GM12878 (cell line): Measurements from ENCODE around the gene FBXL7. TPM values are rescaled to one million over a fixed set of nuclear protein-coding genes. Genes with fewer than 3 reads are reported as not detected.

ENCODE experiments used
- ATAC-seq: fragments of 200-7000 bp; cut with Tn5 transposase; 3 replicates; pipeline ENCODE4 v1.9.1; 2020; ENCODE audit warnings: mild to moderate bottlenecking, moderate library complexity
- BruUV-seq: library from RNA; stranded (reverse); fragments of 400-500 nt; replicated peaks from 2 replicates; lab custom pipeline; 2021; lab: Mats Ljungman, UMichigan
- CTCF ChIA-PET: fragments of 300-600 bp; sonication (Branson Sonifier 250); formaldehyde crosslinking; extraction: SDS; loops from one replicate; lab custom pipeline; 2021; ENCODE audit warnings: inconsistent platforms; lab: Yijun Ruan, JAX
- POLR2A ChIA-PET: fragments of 350-600 bp; formaldehyde crosslinking; extraction: SDS; loops from one replicate; lab custom pipeline; 2021; ENCODE audit warnings: inconsistent platforms; lab: Charles Lee
- RAD21 ChIA-PET: fragments of 300-600 bp; sonication (Branson Sonifier 250); formaldehyde crosslinking; loops from one replicate; lab custom pipeline; 2023; ENCODE audit warnings: antibody characterized with exemption; ENCODE audit not compliant: unreplicated experiment; lab: Charles Lee
- SMC1A ChIA-PET: fragments of 300-600 bp; sonication (Branson Sonifier 250); formaldehyde crosslinking; loops from one replicate; lab custom pipeline; 2023; ENCODE audit not compliant: unreplicated experiment, uncharacterized antibody; lab: Charles Lee
- DNase-seq: peaks from one replicate; pipeline ENCODE4 v3.0.0-alpha.2; 2011; ENCODE audit warnings: low read depth, low spot score
- FAIRE-seq: peaks from 3 replicates; lab custom pipeline; 2011; peaks lifted over from hg19 to GRCh38; lab: Jason Lieb, UNC
- H2AFZ ChIP-seq: 2 replicates; pipeline ENCODE4 v1.6.0; 2011; ENCODE audit warnings: low read depth, low read length, control low read depth; ENCODE audit not compliant: control insufficient read depth
- H3K27ac ChIP-seq: 2 replicates; pipeline ENCODE4 v1.5.1; 2011; ENCODE audit warnings: control low read depth; ENCODE audit not compliant: control insufficient read depth, insufficient read depth
- H3K27me3 ChIP-seq, 2 experiments: replicated peaks in 1 of 2; 2 replicates each; pipeline versions ENCODE4 v1.6.0 to v1.6.1; 2011; ENCODE audit warnings: low read length in 1 of 2; ENCODE audit not compliant: control insufficient read depth in 2 of 2, insufficient read depth in 2 of 2
- H3K36me3 ChIP-seq, 2 experiments: 2 replicates each; pipeline ENCODE4 v1.5.1; 2011; ENCODE audit warnings: low read length in 1 of 2; ENCODE audit not compliant: control insufficient read depth in 2 of 2, insufficient read depth in 2 of 2
- H3K4me1 ChIP-seq: 2 replicates; pipeline ENCODE4 v1.6.1; 2011; ENCODE audit warnings: mild to moderate bottlenecking, low read length, moderate library complexity, mixed read lengths; ENCODE audit not compliant: control insufficient read depth, insufficient read depth
- H3K4me2 ChIP-seq: 2 replicates; pipeline ENCODE4 v1.6.0; 2011; ENCODE audit warnings: control low read depth; ENCODE audit not compliant: control insufficient read depth, insufficient read depth
- H3K4me3 ChIP-seq: fragments of 200-600 bp; sonication (generic); 2 replicates; pipeline ENCODE4 v1.5.1; 2016
- H3K79me2 ChIP-seq: 2 replicates; pipeline ENCODE4 v1.6.0; 2011; ENCODE audit warnings: low read length; ENCODE audit not compliant: control insufficient read depth, insufficient read depth
- H3K9ac ChIP-seq: 2 replicates; pipeline ENCODE4 v1.8.0; 2011; ENCODE audit warnings: low read length, control low read depth, mixed read lengths; ENCODE audit not compliant: control insufficient read depth, insufficient read depth
- H3K9me3 ChIP-seq: replicated peaks from 3 replicates; pipeline ENCODE4 v1.5.1; 2011; ENCODE audit warnings: mild to moderate bottlenecking, low read length; ENCODE audit not compliant: control insufficient read depth, insufficient read depth
- H4K20me1 ChIP-seq: 2 replicates; pipeline ENCODE4 v1.6.0; 2011; ENCODE audit not compliant: control insufficient read depth, insufficient read depth
- CBX5 ChIP-seq: sonication (generic); IDR thresholded peaks from 2 replicates; pipeline ENCODE4 v1.6.1; 2016; ENCODE audit warnings: low read depth, moderate library complexity, mild to moderate bottlenecking, inconsistent platforms
- CHD1 ChIP-seq: IDR thresholded peaks from 2 replicates; pipeline ENCODE4 v1.6.1; 2012; ENCODE audit warnings: low read depth, low read length, improper control_type of control experiment
- CHD4 ChIP-seq: fragments of 200-600 bp; sonication (generic); IDR thresholded peaks from 2 replicates; pipeline ENCODE4 v1.6.1; 2016; ENCODE audit warnings: mild to moderate bottlenecking
- ETV6 ChIP-seq, 2 experiments: fragments of 450-650 bp in 1 of 2; IDR thresholded peaks in 1 of 2; conservative IDR thresholded peaks in 1 of 2; 2 replicates each; pipeline ENCODE4 v1.6.1; 2014; ENCODE audit warnings: antibody characterized with exemption in 1 of 2, borderline replicate concordance in 1 of 2, low read depth in 1 of 2, mild to moderate bottlenecking in 1 of 2, moderate library complexity in 1 of 2
- KAT2A ChIP-seq: conservative IDR thresholded peaks from 2 replicates; pipeline ENCODE4 v1.6.1; 2011; ENCODE audit warnings: low read depth, low read length; ENCODE audit not compliant: control insufficient read depth
- STAT3 ChIP-seq: IDR thresholded peaks from 2 replicates; pipeline ENCODE4 v1.6.1; 2011; ENCODE audit warnings: low read depth, low read length, improper control_type of control experiment
- WGBS: methylation state at CpG from one replicate; pipeline ENCODE4 v1.1.6; 2016; ENCODE audit warnings: low lambda C conversion rate; ENCODE audit not compliant: insufficient replicate concordance, insufficient coverage; ENCODE audit errors: missing lambda C conversion rate; 5-methylcytosine and 5-hydroxymethylcytosine counted together
- in situ Hi-C: fragments of 300-500 bp; cut with MboI; formaldehyde crosslinking; loops from 9 replicates; pipeline ENCODE4 v1.14.3; 2018; ENCODE audit warnings: mixed read lengths
- intact Hi-C: fragments of 100-400 bp; cut with micrococcal nuclease; formaldehyde crosslinking; loops from one replicate; pipeline ENCODE4 v1.14.2; 2022; ENCODE audit not compliant: unreplicated experiment
- polyA plus RNA-seq, 11 experiments: library from polyadenylated mRNA; depleted of rRNA in 4 of 11; unstranded in 6 of 11; stranded (reverse) in 5 of 11; fragments of >200 nt; fragmentation: Nextera tagmentation in 4 of 11; fragmentation: Illumina TruSeq in 1 of 11; extraction: Ambion mirVana in 4 of 11; extraction: Trizol in 1 of 11; gene quantifications; 1 replicate in 1 of 11; 2 replicates in 10 of 11; pipeline versions ENCODE4 v1.2.1 to v1.2.3, GENCODE V29; 2011 to 2016; ENCODE audit warnings: inconsistent platforms in 2 of 11, missing spikeins in 2 of 11, low read depth in 1 of 11
- total RNA-seq, 4 experiments: library from RNA; depleted of rRNA in 3 of 4; stranded (reverse); fragments of >200 nt in 3 of 4; fragmentation: Illumina TruSeq in 1 of 4; extraction: Trizol in 1 of 4; gene quantifications; 2 replicates each; pipeline versions ENCODE4 v1.2.1 to v1.2.3, GENCODE V29; 2013 to 2021
- TF ChIP-seq, protein P1 (sequence below): fragments of 450-650 bp; formaldehyde crosslinking; IDR thresholded peaks from 2 replicates; pipeline ENCODE4 v1.5.0; 2022; ENCODE audit warnings: mild to moderate bottlenecking, missing genetic modification characterization
- TF ChIP-seq, protein P2 (sequence below): IDR thresholded peaks from 2 replicates; pipeline ENCODE4 v1.6.1; 2012; ENCODE audit warnings: low read depth, low read length, improper control_type of control experiment
- TF ChIP-seq, protein P3 (sequence below): fragments of 450-650 bp; IDR thresholded peaks from 2 replicates; pipeline ENCODE4 v1.6.1; 2014; ENCODE audit warnings: mild to moderate bottlenecking

FBXL7 gene
- total and polyA plus RNA-seq, 10 of the 15 experiments (the other 5 are each of a cell fraction or from before 2014, with no cell fraction given), result 0.03 to 0.44 (median 0.16) TPM

DNA sequence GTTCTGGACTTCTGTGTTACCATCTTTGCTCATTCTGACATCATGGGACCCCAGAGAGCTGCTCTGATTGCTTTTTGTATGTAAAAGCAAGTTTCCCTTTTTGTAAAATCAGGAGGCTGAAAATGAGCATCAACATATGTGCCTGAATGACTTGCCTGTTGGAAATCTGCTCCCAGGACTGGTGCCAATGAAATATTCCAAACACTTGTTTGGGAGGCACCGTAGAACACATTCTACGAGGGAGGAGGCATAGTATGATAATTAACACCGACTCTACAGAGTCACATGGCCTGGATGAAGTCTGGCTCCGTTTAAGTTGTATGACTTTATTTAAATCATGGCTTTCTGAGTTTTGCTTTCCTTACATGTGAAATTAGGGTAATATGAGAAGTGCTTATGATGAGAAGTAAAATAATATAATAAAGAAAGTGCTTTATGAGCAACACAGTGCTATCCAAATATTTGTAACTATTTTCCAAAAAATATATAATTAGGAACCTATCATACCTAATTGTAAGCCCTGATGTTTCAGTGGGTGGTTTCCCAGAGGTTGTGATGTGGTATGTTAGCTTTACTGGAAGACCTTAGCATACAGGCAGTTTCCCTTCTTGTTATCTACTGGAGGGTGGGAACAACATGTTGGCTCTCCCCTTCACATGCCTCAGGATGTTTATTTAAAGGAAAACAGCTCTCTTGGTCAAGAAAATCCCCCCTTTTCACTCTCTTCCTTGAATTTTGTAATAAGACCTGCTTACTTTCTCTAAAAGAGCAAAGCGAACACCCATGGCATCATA is 238.1 kb downstream of the FBXL7 start:
- no peaks in the 10 kb centered on the region for H3K27me3 ChIP-seq
- SMC1A ChIA-PET, result no interaction called here
- no peaks in the 10 kb centered on the region for H3K4me1 ChIP-seq
- intact Hi-C loops, result no loop called here
- H3K27ac ChIP-seq, result no peak overlapping the region
- RAD21 ChIA-PET, result no interaction called here
- H3K9ac ChIP-seq, result no peak overlapping the region
- H2AFZ ChIP-seq, result no peak overlapping the region
- H3K4me3 ChIP-seq, result no peak overlapping the region
- no peak for ATAC-seq
- no TSS peak for BruUV-seq
- CTCF ChIA-PET, result interaction anchor here (0.6 kb wide), 1 partner anchor 489 kb away, joined by 4 read pairs; no protein-coding TSS in a partner anchor
- no peaks in the 10 kb centered on the region for H3K79me2 ChIP-seq
- no peaks in the 10 kb centered on the region for H3K36me3 ChIP-seq
- 7% methylated on average over 5 of the region's 5 CpGs for WGBS
- H3K9me3 ChIP-seq, result no peaks in the 10 kb centered on the region
- H4K20me1 ChIP-seq, result no peaks in the 10 kb centered on the region
- in situ Hi-C loops, result no loop called here
- TF ChIP-seq, protein P1, sequence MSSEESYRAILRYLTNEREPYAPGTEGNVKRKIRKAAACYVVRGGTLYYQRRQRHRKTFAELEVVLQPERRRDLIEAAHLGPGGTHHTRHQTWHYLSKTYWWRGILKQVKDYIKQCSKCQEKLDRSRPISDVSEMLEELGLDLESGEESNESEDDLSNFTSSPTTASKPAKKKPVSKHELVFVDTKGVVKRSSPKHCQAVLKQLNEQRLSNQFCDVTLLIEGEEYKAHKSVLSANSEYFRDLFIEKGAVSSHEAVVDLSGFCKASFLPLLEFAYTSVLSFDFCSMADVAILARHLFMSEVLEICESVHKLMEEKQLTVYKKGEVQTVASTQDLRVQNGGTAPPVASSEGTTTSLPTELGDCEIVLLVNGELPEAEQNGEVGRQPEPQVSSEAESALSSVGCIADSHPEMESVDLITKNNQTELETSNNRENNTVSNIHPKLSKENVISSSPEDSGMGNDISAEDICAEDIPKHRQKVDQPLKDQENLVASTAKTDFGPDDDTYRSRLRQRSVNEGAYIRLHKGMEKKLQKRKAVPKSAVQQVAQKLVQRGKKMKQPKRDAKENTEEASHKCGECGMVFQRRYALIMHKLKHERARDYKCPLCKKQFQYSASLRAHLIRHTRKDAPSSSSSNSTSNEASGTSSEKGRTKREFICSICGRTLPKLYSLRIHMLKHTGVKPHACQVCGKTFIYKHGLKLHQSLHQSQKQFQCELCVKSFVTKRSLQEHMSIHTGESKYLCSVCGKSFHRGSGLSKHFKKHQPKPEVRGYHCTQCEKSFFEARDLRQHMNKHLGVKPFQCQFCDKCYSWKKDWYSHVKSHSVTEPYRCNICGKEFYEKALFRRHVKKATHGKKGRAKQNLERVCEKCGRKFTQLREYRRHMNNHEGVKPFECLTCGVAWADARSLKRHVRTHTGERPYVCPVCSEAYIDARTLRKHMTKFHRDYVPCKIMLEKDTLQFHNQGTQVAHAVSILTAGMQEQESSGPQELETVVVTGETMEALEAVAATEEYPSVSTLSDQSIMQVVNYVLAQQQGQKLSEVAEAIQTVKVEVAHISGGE, result no peak
- no peak for TF ChIP-seq CHD4
- no peak overlapping the region for H3K4me2 ChIP-seq
- no peak for DNase-seq
- POLR2A ChIA-PET, result no interaction called here
- FAIRE-seq, result no peak

DNA sequence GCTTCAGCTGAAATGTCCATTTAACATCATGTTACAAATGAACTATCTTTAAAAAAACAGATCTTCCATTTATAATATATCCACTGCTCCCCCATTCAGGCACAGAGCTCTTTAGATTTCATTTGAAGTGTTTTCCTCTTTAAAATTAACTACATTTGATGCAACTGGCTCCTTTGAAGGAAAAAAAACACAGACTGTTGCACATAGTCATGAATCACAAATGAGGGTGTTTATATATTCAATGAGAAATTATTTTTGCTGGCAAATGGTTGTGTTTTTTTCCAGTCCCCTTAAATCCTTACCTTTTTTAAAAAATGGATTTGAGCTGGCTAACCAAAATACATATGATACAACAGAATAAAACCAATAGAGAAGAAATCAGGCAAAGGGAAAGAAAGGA is 240.4 kb downstream of the FBXL7 start:
- no peak for FAIRE-seq
- ATAC-seq, result no peak
- ChIA-PET SMC1A (no interaction called here), RAD21 (no interaction called here), POLR2A (no interaction called here), CTCF (no interaction called here)
- no peaks in the 10 kb centered on the region for H4K20me1 ChIP-seq
- BruUV-seq, result no TSS peak
- no peaks in the 10 kb centered on the region for H3K27me3 ChIP-seq
- H3K9me3 ChIP-seq, result no peaks in the 10 kb centered on the region; the same call in 2 of the 3 replicates
- H3K4me2 ChIP-seq, result no peak overlapping the region
- intact Hi-C loops, result no loop called here
- no peaks in the 10 kb centered on the region for H3K4me1 ChIP-seq
- H3K9ac ChIP-seq, result no peak overlapping the region
- no peak overlapping the region for H2AFZ ChIP-seq
- no peaks in the 10 kb centered on the region for H3K79me2 ChIP-seq
- H3K27ac ChIP-seq, result no peak overlapping the region
- no peak for DNase-seq
- H3K4me3 ChIP-seq, result no peak overlapping the region
- in situ Hi-C loops, result no loop called here
- no peaks in the 10 kb centered on the region for H3K36me3 ChIP-seq
- TF ChIP-seq, protein P2, sequence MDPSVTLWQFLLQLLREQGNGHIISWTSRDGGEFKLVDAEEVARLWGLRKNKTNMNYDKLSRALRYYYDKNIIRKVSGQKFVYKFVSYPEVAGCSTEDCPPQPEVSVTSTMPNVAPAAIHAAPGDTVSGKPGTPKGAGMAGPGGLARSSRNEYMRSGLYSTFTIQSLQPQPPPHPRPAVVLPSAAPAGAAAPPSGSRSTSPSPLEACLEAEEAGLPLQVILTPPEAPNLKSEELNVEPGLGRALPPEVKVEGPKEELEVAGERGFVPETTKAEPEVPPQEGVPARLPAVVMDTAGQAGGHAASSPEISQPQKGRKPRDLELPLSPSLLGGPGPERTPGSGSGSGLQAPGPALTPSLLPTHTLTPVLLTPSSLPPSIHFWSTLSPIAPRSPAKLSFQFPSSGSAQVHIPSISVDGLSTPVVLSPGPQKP, result no peak
- TF ChIP-seq STAT3 (no peak), ETV6 (conservative IDR thresholded peaks at IDR 0.05 in 1 of 2, IDR thresholded peaks at IDR 0.05 in 1 of 2; ENCODE audit: borderline replicate concordance in 1 of 2, low read depth in 1 of 2) (no peak), CHD1 (no peak), CBX5 (no peak), KAT2A (no peak)
- TF ChIP-seq, protein P3, sequence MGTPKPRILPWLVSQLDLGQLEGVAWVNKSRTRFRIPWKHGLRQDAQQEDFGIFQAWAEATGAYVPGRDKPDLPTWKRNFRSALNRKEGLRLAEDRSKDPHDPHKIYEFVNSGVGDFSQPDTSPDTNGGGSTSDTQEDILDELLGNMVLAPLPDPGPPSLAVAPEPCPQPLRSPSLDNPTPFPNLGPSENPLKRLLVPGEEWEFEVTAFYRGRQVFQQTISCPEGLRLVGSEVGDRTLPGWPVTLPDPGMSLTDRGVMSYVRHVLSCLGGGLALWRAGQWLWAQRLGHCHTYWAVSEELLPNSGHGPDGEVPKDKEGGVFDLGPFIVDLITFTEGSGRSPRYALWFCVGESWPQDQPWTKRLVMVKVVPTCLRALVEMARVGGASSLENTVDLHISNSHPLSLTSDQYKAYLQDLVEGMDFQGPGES, result no peak
